A549 (cell line): ENCODE measurements around the gene TAF4.

Experiments used
- JUNB ChIP-seq: fragments of >200 bp; sonication (Bioruptor Twin); formaldehyde crosslinking; IDR thresholded peaks from 2 replicates; pipeline ENCODE4 v1.6.1; 2016
- PHF8 ChIP-seq: fragments of 200-600 bp; sonication (generic); IDR thresholded peaks from 2 replicates; pipeline ENCODE4 v1.6.1; 2016; ENCODE audit warnings: low read depth, mild to moderate bottlenecking, antibody characterized with exemption, moderate library complexity, borderline replicate concordance
- POLR2A ChIP-seq: IDR thresholded peaks from 2 replicates; pipeline ENCODE4 v1.6.1; 2012; ENCODE audit warnings: mild to moderate bottlenecking, low read length
- RAD21 ChIP-seq, 2 experiments: fragments of >200 bp in 1 of 2; sonication (Bioruptor Twin) in 1 of 2; formaldehyde crosslinking in 1 of 2; IDR thresholded peaks in 1 of 2; conservative IDR thresholded peaks in 1 of 2; 2 replicates in 1 of 2; 3 replicates in 1 of 2; pipeline ENCODE4 v1.6.1; 2012 to 2018; ENCODE audit warnings: inconsistent platforms in 1 of 2
- ZFP36 ChIP-seq: fragments of 450-650 bp; IDR thresholded peaks from 2 replicates; pipeline ENCODE4 v1.6.1; 2014; ENCODE audit warnings: borderline replicate concordance; ENCODE audit not compliant: partially characterized antibody
- TF ChIP-seq, protein P1 (sequence below): fragments of >200 bp; sonication (Bioruptor Twin); formaldehyde crosslinking; IDR thresholded peaks from 3 replicates; pipeline ENCODE4 v1.5.1; 2016
- TF ChIP-seq, protein P2 (sequence below): fragments of 200-600 bp; sonication (generic); IDR thresholded peaks from 2 replicates; pipeline ENCODE4 v1.6.1; 2016; ENCODE audit warnings: antibody characterized with exemption, mild to moderate bottlenecking, moderate library complexity

DNA sequence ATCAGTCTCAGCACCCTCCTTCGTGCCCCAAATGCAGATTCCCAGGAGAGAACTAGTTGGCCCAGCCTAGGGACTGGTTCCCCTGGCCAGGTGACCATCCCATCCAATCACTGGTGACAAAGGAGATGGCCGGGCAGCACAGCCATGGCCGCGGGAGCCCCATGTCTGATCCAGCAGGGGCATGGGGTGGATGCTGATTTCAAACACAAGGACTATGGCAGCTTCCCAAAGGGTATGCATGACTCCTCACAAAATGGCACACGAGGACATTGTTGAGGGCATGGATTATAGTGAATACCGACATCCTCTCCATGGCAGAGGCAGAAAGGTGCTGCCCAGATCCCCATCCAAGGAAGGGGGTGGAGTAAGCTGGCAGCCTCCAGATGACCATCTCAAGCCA is 46.7 kb upstream of the TAF4 start:
- TF ChIP-seq, protein P1, sequence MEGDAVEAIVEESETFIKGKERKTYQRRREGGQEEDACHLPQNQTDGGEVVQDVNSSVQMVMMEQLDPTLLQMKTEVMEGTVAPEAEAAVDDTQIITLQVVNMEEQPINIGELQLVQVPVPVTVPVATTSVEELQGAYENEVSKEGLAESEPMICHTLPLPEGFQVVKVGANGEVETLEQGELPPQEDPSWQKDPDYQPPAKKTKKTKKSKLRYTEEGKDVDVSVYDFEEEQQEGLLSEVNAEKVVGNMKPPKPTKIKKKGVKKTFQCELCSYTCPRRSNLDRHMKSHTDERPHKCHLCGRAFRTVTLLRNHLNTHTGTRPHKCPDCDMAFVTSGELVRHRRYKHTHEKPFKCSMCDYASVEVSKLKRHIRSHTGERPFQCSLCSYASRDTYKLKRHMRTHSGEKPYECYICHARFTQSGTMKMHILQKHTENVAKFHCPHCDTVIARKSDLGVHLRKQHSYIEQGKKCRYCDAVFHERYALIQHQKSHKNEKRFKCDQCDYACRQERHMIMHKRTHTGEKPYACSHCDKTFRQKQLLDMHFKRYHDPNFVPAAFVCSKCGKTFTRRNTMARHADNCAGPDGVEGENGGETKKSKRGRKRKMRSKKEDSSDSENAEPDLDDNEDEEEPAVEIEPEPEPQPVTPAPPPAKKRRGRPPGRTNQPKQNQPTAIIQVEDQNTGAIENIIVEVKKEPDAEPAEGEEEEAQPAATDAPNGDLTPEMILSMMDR: no peak
- TF ChIP-seq ZFP36 (no peak), JUNB (no peak), PHF8 (no peak), RAD21 (conservative IDR thresholded peaks at IDR 0.05 in 1 of 2, IDR thresholded peaks at IDR 0.05 in 1 of 2) (no peak), POLR2A (no peak)
- TF ChIP-seq, protein P2, sequence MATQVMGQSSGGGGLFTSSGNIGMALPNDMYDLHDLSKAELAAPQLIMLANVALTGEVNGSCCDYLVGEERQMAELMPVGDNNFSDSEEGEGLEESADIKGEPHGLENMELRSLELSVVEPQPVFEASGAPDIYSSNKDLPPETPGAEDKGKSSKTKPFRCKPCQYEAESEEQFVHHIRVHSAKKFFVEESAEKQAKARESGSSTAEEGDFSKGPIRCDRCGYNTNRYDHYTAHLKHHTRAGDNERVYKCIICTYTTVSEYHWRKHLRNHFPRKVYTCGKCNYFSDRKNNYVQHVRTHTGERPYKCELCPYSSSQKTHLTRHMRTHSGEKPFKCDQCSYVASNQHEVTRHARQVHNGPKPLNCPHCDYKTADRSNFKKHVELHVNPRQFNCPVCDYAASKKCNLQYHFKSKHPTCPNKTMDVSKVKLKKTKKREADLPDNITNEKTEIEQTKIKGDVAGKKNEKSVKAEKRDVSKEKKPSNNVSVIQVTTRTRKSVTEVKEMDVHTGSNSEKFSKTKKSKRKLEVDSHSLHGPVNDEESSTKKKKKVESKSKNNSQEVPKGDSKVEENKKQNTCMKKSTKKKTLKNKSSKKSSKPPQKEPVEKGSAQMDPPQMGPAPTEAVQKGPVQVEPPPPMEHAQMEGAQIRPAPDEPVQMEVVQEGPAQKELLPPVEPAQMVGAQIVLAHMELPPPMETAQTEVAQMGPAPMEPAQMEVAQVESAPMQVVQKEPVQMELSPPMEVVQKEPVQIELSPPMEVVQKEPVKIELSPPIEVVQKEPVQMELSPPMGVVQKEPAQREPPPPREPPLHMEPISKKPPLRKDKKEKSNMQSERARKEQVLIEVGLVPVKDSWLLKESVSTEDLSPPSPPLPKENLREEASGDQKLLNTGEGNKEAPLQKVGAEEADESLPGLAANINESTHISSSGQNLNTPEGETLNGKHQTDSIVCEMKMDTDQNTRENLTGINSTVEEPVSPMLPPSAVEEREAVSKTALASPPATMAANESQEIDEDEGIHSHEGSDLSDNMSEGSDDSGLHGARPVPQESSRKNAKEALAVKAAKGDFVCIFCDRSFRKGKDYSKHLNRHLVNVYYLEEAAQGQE: no peak
